CD4-positive, alpha-beta T cell treated with Interleukin-10 for 1 hour (primary cell): ENCODE data around the gene AMBP.

Experiments
- DNase-seq: peaks from one replicate; pipeline ENCODE4 v3.0.0-alpha.2; 2020

AMBP gene

GRCh38 chr9:114072184-114073140 lies 5.6 kb downstream of the AMBP start:
- DNase-seq, result no peak

- DNase-seq, result no peak
These were observed 6.8 kb downstream of the AMBP start for GRCh38 chr9:114071197-114071795.

GRCh38 chr9:114070188-114071103 lies 7.7 kb downstream of the AMBP start:
- no peak for DNase-seq

GRCh38 chr9:114069476-114070187 lies 8.5 kb downstream of the AMBP start:
- DNase-seq, result no peak

GRCh38 chr9:114065304-114065703 lies 12.8 kb downstream of the AMBP start:
- DNase-seq, result no peak

GRCh38 chr9:114061830-114062474 lies 16.1 kb downstream of the AMBP start:
- no peak for DNase-seq

- DNase-seq, result no peak
These were observed 16.8 kb downstream of the AMBP start for GRCh38 chr9:114061292-114061691.

GRCh38 chr9:114060711-114061110 lies 17.4 kb downstream of the AMBP start:
- DNase-seq, result no peak

GRCh38 chr9:114060070-114060469 lies 18.0 kb downstream of the AMBP start:
- DNase-seq, result no peak

- DNase-seq, result no peak
These were observed 18.9 kb downstream of the AMBP start for GRCh38 chr9:114059047-114059803.

GRCh38 chr9:114058688-114059046 lies 19.4 kb downstream of the AMBP start:
- no peak for DNase-seq

- DNase-seq, result no peak
These were observed 20.8 kb downstream of the AMBP start for GRCh38 chr9:114057161-114057885.

- DNase-seq, result no peak
These were observed 21.6 kb downstream of the AMBP start for GRCh38 chr9:114056527-114056926.

GRCh38 chr9:114055894-114056293 lies 22.2 kb downstream of the AMBP start:
- no peak for DNase-seq

GRCh38 chr9:114055061-114055460 lies 23.0 kb downstream of the AMBP start:
- no peak for DNase-seq

GRCh38 chr9:114054191-114054690 lies 23.9 kb downstream of the AMBP start:
- no peak for DNase-seq

- no peak for DNase-seq
These were observed 24.7 kb downstream of the AMBP start for GRCh38 chr9:114053246-114054005.

GRCh38 chr9:114051706-114052105 lies 26.4 kb downstream of the AMBP start:
- DNase-seq, result no peak

- no peak for DNase-seq
These were observed 26.8 kb downstream of the AMBP start for GRCh38 chr9:114051281-114051680.

- no peak for DNase-seq
These were observed 27.5 kb downstream of the AMBP start for GRCh38 chr9:114050646-114051045.
